GM10266 (cell line): ENCODE data around the gene ADAMTS14.
"Not testable (repeated sequence)": the region's sequence is repeated elsewhere in the genome, so short reads cannot be mapped to it uniquely, and the experiment has no call there.

ENCODE experiments used
- DNase-seq: peaks from one replicate; pipeline ENCODE4 v3.0.0; 2012; ENCODE audit errors: extremely low spot score
- CTCF ChIP-seq: IDR thresholded peaks from 2 replicates; pipeline ENCODE4 v1.5.1; 2012; ENCODE audit warnings: mild to moderate bottlenecking, low read depth; ENCODE audit not compliant: control insufficient read depth, insufficient read depth; ENCODE audit errors: missing control alignments

Gene ADAMTS14

GRCh38 chr10:70761727-70762350 is 89.5 kb downstream of the ADAMTS14 start:
- no peak for DNase-seq

GRCh38 chr10:70762441-70763175 is 90.3 kb downstream of the ADAMTS14 start:
- TF ChIP-seq CTCF: no peak
- no peak for DNase-seq

More at GRCh38 chr10:70761727-70762350, 89.5 kb downstream of the ADAMTS14 start:
- TF ChIP-seq CTCF: no peak

GRCh38 chr10:70763567-70763966 is 91.3 kb downstream of the ADAMTS14 start:
- DNase-seq: no peak
- TF ChIP-seq CTCF: no peak

- DNase-seq: no peak
- no peak for TF ChIP-seq CTCF
These were observed 93.7 kb downstream of the ADAMTS14 start for GRCh38 chr10:70765794-70766594.

- DNase-seq: not testable (repeated sequence)
These were observed 95.8 kb downstream of the ADAMTS14 start for GRCh38 chr10:70768026-70768685.

GRCh38 chr10:70769121-70769520 is 96.8 kb downstream of the ADAMTS14 start:
- no peak for DNase-seq
- no peak for TF ChIP-seq CTCF

- no peak for DNase-seq
- TF ChIP-seq CTCF: no peak
These were observed 97.7 kb downstream of the ADAMTS14 start for GRCh38 chr10:70770001-70770400.

- not testable (repeated sequence) for DNase-seq
These were observed 98.2 kb downstream of the ADAMTS14 start for GRCh38 chr10:70770516-70770915.
